Activated CD8-positive, alpha-beta memory T cell treated with anti-CD3 and anti-CD28 coated beads for 36 hours (primary cell): ENCODE results near the gene EXOC4. TPM values are rescaled to one million over a fixed set of nuclear protein-coding genes. Genes with fewer than 3 reads are reported as not detected.
"Not testable (repeated sequence)": the region's sequence is repeated elsewhere in the genome, so short reads cannot be mapped to it uniquely, and the experiment has no call there.

ENCODE experiments used
- CTCF ChIA-PET: fragments of 350-600 bp; sonication (Branson Sonifier 250); formaldehyde crosslinking; loops from one replicate; lab custom pipeline; 2021; ENCODE audit warnings: antibody characterized with exemption; lab: Charles Lee
- POLR2A ChIA-PET: fragments of 350-600 bp; sonication (Branson Sonifier 250); formaldehyde crosslinking; loops from one replicate; lab custom pipeline; 2021; ENCODE audit warnings: antibody characterized with exemption; lab: Charles Lee
- total RNA-seq, 2 experiments: library from RNA; stranded (reverse); gene quantifications; one replicate each; pipeline ENCODE4 v1.2.3, GENCODE V29; 2021

EXOC4 gene
- total RNA-seq, 2 experiments from 2014 or later: 44.2 to 51.7 TPM

GRCh38 chr7:134069187-134069586 is 816.3 kb downstream of the EXOC4 start:
- ChIA-PET POLR2A (no interaction called here), CTCF (no interaction called here)

GRCh38 chr7:134070673-134071072 is 817.8 kb downstream of the EXOC4 start:
- ChIA-PET CTCF (no interaction called here), POLR2A (no interaction called here)

GRCh38 chr7:134071355-134072331 is 818.8 kb downstream of the EXOC4 start:
- POLR2A ChIA-PET: no interaction called here
- CTCF ChIA-PET: no interaction called here

GRCh38 chr7:134073276-134073675 is 820.4 kb downstream of the EXOC4 start:
- ChIA-PET CTCF (no interaction called here), POLR2A (no interaction called here)

- CTCF ChIA-PET: no interaction called here
- POLR2A ChIA-PET: no interaction called here
Observed at GRCh38 chr7:134075799-134076198, 822.9 kb downstream of the EXOC4 start.

- CTCF ChIA-PET, POLR2A ChIA-PET: not testable (repeated sequence)
Observed at GRCh38 chr7:134077560-134077959, 824.7 kb downstream of the EXOC4 start.

GRCh38 chr7:134078991-134079390 is 826.1 kb downstream of the EXOC4 start:
- ChIA-PET CTCF (no interaction called here), POLR2A (no interaction called here)

GRCh38 chr7:134081695-134082094 is 828.8 kb downstream of the EXOC4 start:
- ChIA-PET CTCF (no interaction called here), POLR2A (no interaction called here)

GRCh38 chr7:134083766-134084487 is 831.0 kb downstream of the EXOC4 start:
- CTCF ChIA-PET: no interaction called here

GRCh38 chr7:134084488-134085144 is 831.7 kb downstream of the EXOC4 start:
- ChIA-PET POLR2A (no interaction called here), CTCF (no interaction called here)

More at GRCh38 chr7:134083766-134084487, 831.0 kb downstream of the EXOC4 start:
- POLR2A ChIA-PET: no interaction called here

GRCh38 chr7:134085311-134085710 is 832.4 kb downstream of the EXOC4 start:
- CTCF ChIA-PET: no interaction called here
- POLR2A ChIA-PET: no interaction called here

GRCh38 chr7:134086998-134087735 is 834.3 kb downstream of the EXOC4 start:
- ChIA-PET CTCF (no interaction called here), POLR2A (no interaction called here)

GRCh38 chr7:134088199-134088598 is 835.3 kb downstream of the EXOC4 start:
- ChIA-PET CTCF (no interaction called here), POLR2A (no interaction called here)

GRCh38 chr7:134089446-134089845 is 836.6 kb downstream of the EXOC4 start:
- ChIA-PET POLR2A (no interaction called here), CTCF (no interaction called here)

GRCh38 chr7:134098072-134098471 is 845.2 kb downstream of the EXOC4 start:
- POLR2A ChIA-PET: no interaction called here
- CTCF ChIA-PET: no interaction called here

- ChIA-PET POLR2A (no interaction called here), CTCF (no interaction called here)
Observed at GRCh38 chr7:134101716-134102115, 848.8 kb downstream of the EXOC4 start.

- ChIA-PET POLR2A (no interaction called here), CTCF (no interaction called here)
Observed at GRCh38 chr7:134104166-134104565, 851.3 kb downstream of the EXOC4 start.

- CTCF ChIA-PET: no interaction called here
- POLR2A ChIA-PET: no interaction called here
Observed at GRCh38 chr7:134105841-134106240, 853.0 kb downstream of the EXOC4 start.

- ChIA-PET CTCF (interaction anchor here (0.7 kb wide), 1 partner anchor 929 kb away, joined by 5 read pairs; no protein-coding TSS in a partner anchor), POLR2A (no interaction called here)
Observed at GRCh38 chr7:134108802-134109201, 855.9 kb downstream of the EXOC4 start.
